T-helper 17 cell (primary cell): Measurements from ENCODE around the gene ZFHX3. TPM values are rescaled to one million over a fixed set of nuclear protein-coding genes. Genes with fewer than 3 reads are reported as not detected.
"Not testable (repeated sequence)": the region's sequence is repeated elsewhere in the genome, so short reads cannot be mapped to it uniquely, and the experiment has no call there.

Experiments
- ATAC-seq: fragments of 150-1000 bp; cut with Tn5 transposase; 2 replicates; pipeline ENCODE4 v1.10.0; 2021; ENCODE audit warnings: mild to moderate bottlenecking, moderate library complexity
- DNase-seq, 3 donors: peaks; one replicate each; pipeline versions ENCODE4 v3.0.0 to v3.0.0-alpha.2; 2020 to 2021
- H3K9me3 ChIP-seq: one replicate; pipeline ENCODE4 v1.7.0; 2013; ENCODE audit warnings: low read length, mild to moderate bottlenecking; ENCODE audit not compliant: control insufficient read depth, poor library complexity, severe bottlenecking
- H3K27ac Mint-ChIP-seq: one replicate; pipeline ENCODE4 v1.8.0; 2022; ENCODE audit warnings: mild to moderate bottlenecking, moderate library complexity, mixed read lengths
- H3K27me3 Mint-ChIP-seq: one replicate; pipeline ENCODE4 v1.8.0; 2022; ENCODE audit warnings: mixed read lengths
- H3K36me3 Mint-ChIP-seq: one replicate; pipeline ENCODE4 v1.8.0; 2022; ENCODE audit warnings: low read depth, mixed read lengths
- H3K4me1 Mint-ChIP-seq: one replicate; pipeline ENCODE4 v1.8.0; 2022; ENCODE audit warnings: mild to moderate bottlenecking, mixed read lengths
- H3K4me3 Mint-ChIP-seq: one replicate; pipeline ENCODE4 v1.8.0; 2022; ENCODE audit warnings: mild to moderate bottlenecking, moderate library complexity, mixed read lengths
- total RNA-seq, 4 donors: library from RNA in 2 of 4; stranded (reverse) in 2 of 4; gene quantifications; one replicate each; pipeline ENCODE4 v1.2.3 and lab custom pipeline; 2022 to 2026

Gene ZFHX3
- total RNA-seq, 2 donors from 2014 or later: 0.94 to 2.2 TPM

DNA sequence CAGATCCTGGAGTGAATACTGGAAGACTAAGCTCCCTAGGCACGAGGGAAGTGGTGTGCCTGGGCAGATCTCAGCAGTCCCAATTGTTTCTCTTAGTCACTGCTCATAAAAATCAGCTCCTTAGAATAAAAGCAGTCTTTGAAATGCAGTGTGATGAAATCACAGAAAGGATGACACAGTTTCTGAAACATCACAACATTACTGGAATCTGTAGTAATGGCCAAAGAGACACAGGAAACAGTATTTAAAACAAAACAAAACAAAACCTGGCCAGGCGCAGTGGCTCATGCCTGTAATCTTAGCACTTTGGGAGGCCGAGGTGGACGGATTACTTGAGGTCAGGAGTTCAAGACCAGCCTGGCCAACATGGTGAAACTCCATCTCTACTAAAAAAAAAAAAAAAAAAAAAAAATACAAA is 34.7 kb upstream of the ZFHX3 start:
- not testable (repeated sequence) for H3K27ac Mint-ChIP-seq, DNase-seq, H3K4me1 Mint-ChIP-seq, H3K9me3 ChIP-seq, ATAC-seq, H3K36me3 Mint-ChIP-seq, H3K4me3 Mint-ChIP-seq
- peaks cover 19% of the 10 kb centered on the region for H3K27me3 Mint-ChIP-seq

DNA sequence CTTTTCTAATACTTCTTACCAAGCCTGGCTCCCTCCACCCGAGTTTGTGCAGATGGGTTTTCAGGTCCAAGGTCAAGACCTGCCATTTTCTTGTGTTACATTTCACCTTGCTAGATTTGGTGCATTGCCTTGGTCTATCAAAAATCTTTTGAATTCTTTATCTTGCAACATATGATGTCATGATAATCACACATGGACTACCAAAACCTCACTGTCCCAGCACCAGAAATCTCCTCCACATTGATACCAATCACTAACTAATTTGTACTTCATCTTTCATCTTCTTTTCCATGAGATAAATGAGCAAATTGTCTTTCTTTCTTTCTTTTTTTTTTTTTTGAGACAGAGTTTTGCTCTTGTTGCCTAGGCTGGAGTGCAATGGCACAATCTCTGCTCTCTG is 33.0 kb upstream of the ZFHX3 start:
- Mint-ChIP-seq H3K36me3 (peaks cover 2% of the 10 kb centered on the region), H3K4me1 (no peaks in the 10 kb centered on the region), H3K27ac (no peak overlapping the region), H3K4me3 (no peak overlapping the region), H3K27me3 (peaks cover 22% of the 10 kb centered on the region)
- no peaks in the 10 kb centered on the region for H3K9me3 ChIP-seq
- DNase-seq: no peak
- no peak for ATAC-seq

- peaks cover 38% of the 10 kb centered on the region for H3K27me3 Mint-ChIP-seq
- peaks cover under 1% of the 10 kb centered on the region for H3K4me1 Mint-ChIP-seq
- H3K9me3 ChIP-seq: no peaks in the 10 kb centered on the region
- H3K4me3 Mint-ChIP-seq: no peak overlapping the region
- ATAC-seq (no peak), DNase-seq (no peak)
- H3K27ac Mint-ChIP-seq: no peak overlapping the region
- peaks cover 2% of the 10 kb centered on the region for H3K36me3 Mint-ChIP-seq
These were observed 28.4 kb upstream of the ZFHX3 start for GRCh38 chr16:73076324-73076810.

- H3K4me3 Mint-ChIP-seq: no peak overlapping the region
- ATAC-seq: no peak
- H3K4me1 Mint-ChIP-seq: peaks cover 8% of the 10 kb centered on the region
- peaks cover 43% of the 10 kb centered on the region for H3K27me3 Mint-ChIP-seq
- no peak for DNase-seq
- H3K36me3 Mint-ChIP-seq: peaks cover 2% of the 10 kb centered on the region
- H3K9me3 ChIP-seq: no peaks in the 10 kb centered on the region
- H3K27ac Mint-ChIP-seq: no peak overlapping the region
These were observed 26.5 kb upstream of the ZFHX3 start for GRCh38 chr16:73074382-73074781.

GRCh38 chr16:73072051-73072450 is 24.1 kb upstream of the ZFHX3 start:
- not testable (repeated sequence) for DNase-seq, H3K4me3 Mint-ChIP-seq, H3K4me1 Mint-ChIP-seq, ATAC-seq, H3K27ac Mint-ChIP-seq, H3K36me3 Mint-ChIP-seq, H3K9me3 ChIP-seq
- peaks cover 59% of the 10 kb centered on the region for H3K27me3 Mint-ChIP-seq

GRCh38 chr16:73071131-73071940 is 23.4 kb upstream of the ZFHX3 start:
- peaks cover 8% of the 10 kb centered on the region for H3K4me1 Mint-ChIP-seq
- H3K27ac Mint-ChIP-seq: no peak overlapping the region
- no peaks in the 10 kb centered on the region for H3K9me3 ChIP-seq
- ATAC-seq: no peak
- H3K27me3 Mint-ChIP-seq: peaks cover 55% of the 10 kb centered on the region
- DNase-seq: no peak
- H3K36me3 Mint-ChIP-seq: no peaks in the 10 kb centered on the region
- H3K4me3 Mint-ChIP-seq: peak overlapping the region; percentile 81

DNA sequence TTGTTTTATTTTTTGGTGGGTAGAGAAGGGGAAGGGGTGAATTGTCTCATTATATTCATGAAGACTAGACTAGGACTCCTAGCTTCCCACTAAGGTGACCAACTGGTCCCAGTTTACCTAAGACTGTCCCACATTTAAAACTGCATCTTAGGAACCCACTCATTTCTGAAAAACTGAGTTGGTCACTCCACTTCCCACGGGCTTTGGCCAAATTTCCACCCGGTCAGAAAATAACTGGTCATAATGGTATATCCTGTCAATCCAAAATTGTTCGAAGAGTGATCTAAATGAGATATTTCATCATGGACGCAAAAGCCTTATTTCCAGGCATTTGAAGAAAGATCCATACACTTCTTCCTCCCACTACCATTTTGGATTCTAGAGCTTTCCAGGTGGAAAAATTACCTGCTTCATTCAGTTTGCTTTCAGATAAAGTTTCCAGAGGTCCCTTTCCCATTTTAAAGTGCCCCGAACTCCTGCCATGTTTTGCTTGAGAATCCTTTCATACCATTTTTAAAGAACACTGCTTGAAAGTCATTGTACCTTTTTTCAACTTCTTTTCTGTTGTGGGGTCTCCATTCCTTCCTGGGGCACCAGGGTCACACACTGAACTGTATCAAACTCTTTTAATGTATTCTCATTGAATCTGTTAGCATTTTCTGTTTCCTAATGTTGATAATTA is 21.8 kb upstream of the ZFHX3 start:
- Mint-ChIP-seq H3K4me1 (peaks cover 8% of the 10 kb centered on the region), H3K27ac (no peak overlapping the region), H3K4me3 (no peak overlapping the region), H3K27me3 (peaks cover 59% of the 10 kb centered on the region), H3K36me3 (no peaks in the 10 kb centered on the region)
- DNase-seq (no peak), ATAC-seq (no peak)
- no peaks in the 10 kb centered on the region for H3K9me3 ChIP-seq

GRCh38 chr16:73068541-73069401 is 20.8 kb upstream of the ZFHX3 start:
- Mint-ChIP-seq H3K4me1 (peaks cover 10% of the 10 kb centered on the region), H3K36me3 (no peaks in the 10 kb centered on the region), H3K4me3 (no peak overlapping the region), H3K27ac (no peak overlapping the region), H3K27me3 (peaks cover 62% of the 10 kb centered on the region)
- no peak for DNase-seq
- peak; percentile 62 for ATAC-seq
- H3K9me3 ChIP-seq: no peaks in the 10 kb centered on the region

- H3K4me3 Mint-ChIP-seq: no peak overlapping the region
- ATAC-seq: no peak
- H3K27ac Mint-ChIP-seq: no peak overlapping the region
- no peaks in the 10 kb centered on the region for H3K36me3 Mint-ChIP-seq
- peaks cover 10% of the 10 kb centered on the region for H3K4me1 Mint-ChIP-seq
- H3K27me3 Mint-ChIP-seq: peaks cover 69% of the 10 kb centered on the region
- H3K9me3 ChIP-seq: no peaks in the 10 kb centered on the region
- no peak for DNase-seq
These were observed 20.0 kb upstream of the ZFHX3 start for GRCh38 chr16:73067671-73068540.

DNA sequence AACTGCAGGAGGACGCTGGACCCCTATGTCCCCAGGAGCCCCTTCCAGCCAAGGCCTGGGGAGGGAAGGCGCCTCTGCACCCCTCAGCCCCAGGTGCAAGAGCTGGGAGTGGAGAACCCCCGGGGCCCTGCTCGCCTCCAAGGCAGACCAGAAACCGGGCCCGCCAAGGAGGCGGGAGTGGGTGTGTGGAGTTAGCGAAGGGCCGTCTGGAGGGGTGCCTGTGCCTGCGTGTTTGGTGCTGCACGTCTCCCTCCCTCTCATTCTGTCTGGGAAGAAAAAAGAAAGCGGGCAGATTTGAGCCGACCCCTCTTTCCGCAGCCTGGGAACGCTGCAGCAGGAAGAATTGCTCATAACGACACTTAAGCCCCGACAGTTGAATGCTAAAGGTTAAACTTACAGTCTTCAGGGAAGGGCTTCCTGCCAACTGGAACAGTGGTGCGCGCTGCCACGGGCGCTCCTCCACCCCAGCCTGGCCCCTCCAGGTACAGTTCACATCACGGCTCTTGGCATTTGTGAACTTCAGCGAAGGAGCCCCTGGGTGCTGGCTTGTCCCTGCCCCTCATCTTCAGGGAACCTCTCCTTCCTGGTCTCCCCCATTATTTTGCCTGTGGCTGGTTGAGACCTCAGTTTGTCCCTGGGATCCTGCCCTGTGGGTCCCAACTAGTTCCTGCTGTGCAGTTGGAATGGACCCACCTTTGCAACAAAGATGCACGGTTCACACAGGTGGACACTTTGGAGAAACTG is 19.2 kb upstream of the ZFHX3 start:
- H3K27me3 Mint-ChIP-seq: peaks cover 75% of the 10 kb centered on the region
- no peak overlapping the region for H3K27ac Mint-ChIP-seq
- DNase-seq: no peak
- no peaks in the 10 kb centered on the region for H3K9me3 ChIP-seq
- peaks cover 15% of the 10 kb centered on the region for H3K4me1 Mint-ChIP-seq
- no peak for ATAC-seq
- no peaks in the 10 kb centered on the region for H3K36me3 Mint-ChIP-seq
- no peak overlapping the region for H3K4me3 Mint-ChIP-seq

- ATAC-seq (no peak), DNase-seq (no peak)
- Mint-ChIP-seq H3K4me3 (no peak overlapping the region), H3K27ac (no peak overlapping the region), H3K36me3 (no peaks in the 10 kb centered on the region), H3K4me1 (peaks cover 17% of the 10 kb centered on the region), H3K27me3 (peaks cover 74% of the 10 kb centered on the region)
- no peaks in the 10 kb centered on the region for H3K9me3 ChIP-seq
These were observed 18.5 kb upstream of the ZFHX3 start for GRCh38 chr16:73066331-73066926.
